ENCODE data around the gene FREM1. TPM values are rescaled to one million over a fixed set of nuclear protein-coding genes. Genes with fewer than 3 reads are reported as not detected.

Gene FREM1
- polyA plus RNA-seq, 1 donor from 2014 or later: 2.3 TPM

DNA sequence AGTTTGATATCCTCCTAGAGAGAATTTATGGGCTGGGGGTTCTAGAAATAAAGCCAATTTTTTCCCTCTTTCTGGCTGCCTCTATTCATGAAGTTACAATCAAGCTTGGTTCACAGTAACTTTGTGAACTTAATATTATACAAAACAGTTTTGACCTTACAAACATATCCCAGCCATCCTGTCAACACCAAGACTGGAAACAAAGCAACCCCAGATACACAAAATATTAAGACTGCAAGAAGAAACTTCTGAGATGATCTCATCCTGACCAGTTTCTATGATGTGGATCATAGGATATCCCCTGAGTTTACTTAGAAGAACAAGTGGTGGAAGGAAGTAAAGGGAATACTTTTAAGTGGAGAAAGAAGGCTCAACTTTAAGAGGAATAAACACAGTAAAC is 159.4 kb downstream of the FREM1 start:
- Histone ChIP-seq H3K9me3 (ENCODE audit: low read length) (no peaks in the 10 kb centered on the region), H3K4me3 (ENCODE audit: low read length) (no peak overlapping the region), H3K27ac (ENCODE audit: low read length) (no peak overlapping the region), H2AFZ (ENCODE audit: low read depth, low read length) (no peak overlapping the region), H3K27me3 (ENCODE audit: insufficient read depth, low read depth, low read length) (no peaks in the 10 kb centered on the region), H3K4me2 (ENCODE audit: low read length) (no peak overlapping the region), H4K20me1 (ENCODE audit: insufficient read depth) (no peaks in the 10 kb centered on the region), H3K9ac (ENCODE audit: low read length) (no peak overlapping the region), H3K36me3 (ENCODE audit: insufficient read depth, low read length) (no peaks in the 10 kb centered on the region), H3K9me2 (ENCODE audit: insufficient read depth, low read length) (no peaks in the 10 kb centered on the region), H3F3A (ENCODE audit: insufficient read depth, low read length, poor library complexity, severe bottlenecking) (no peaks in the 10 kb centered on the region), H3K79me2 (replicated peaks; ENCODE audit: insufficient read depth, low read length) (no peaks in the 10 kb centered on the region)
- TF ChIP-seq SMC3 (conservative IDR thresholded peaks at IDR 0.05; ENCODE audit: poor library complexity) (no peak), EP300 (conservative IDR thresholded peaks at IDR 0.05; ENCODE audit: poor library complexity, severe bottlenecking) (no peak), EZH2 (IDR thresholded peaks at IDR 0.05; ENCODE audit: borderline replicate concordance, insufficient read depth, low read length, poor library complexity, severe bottlenecking) (no peak), REST (IDR thresholded peaks at IDR 0.05; ENCODE audit: borderline replicate concordance) (no peak), RAD21 (conservative IDR thresholded peaks at IDR 0.05) (no peak), MXI1 (conservative IDR thresholded peaks at IDR 0.05; ENCODE audit: poor library complexity, severe bottlenecking) (no peak), POLR2AphosphoS5 (IDR thresholded peaks at IDR 0.05) (no peak), TAF1 (IDR thresholded peaks at IDR 0.05; ENCODE audit: low read depth) (no peak)
- TF ChIP-seq, protein P1, sequence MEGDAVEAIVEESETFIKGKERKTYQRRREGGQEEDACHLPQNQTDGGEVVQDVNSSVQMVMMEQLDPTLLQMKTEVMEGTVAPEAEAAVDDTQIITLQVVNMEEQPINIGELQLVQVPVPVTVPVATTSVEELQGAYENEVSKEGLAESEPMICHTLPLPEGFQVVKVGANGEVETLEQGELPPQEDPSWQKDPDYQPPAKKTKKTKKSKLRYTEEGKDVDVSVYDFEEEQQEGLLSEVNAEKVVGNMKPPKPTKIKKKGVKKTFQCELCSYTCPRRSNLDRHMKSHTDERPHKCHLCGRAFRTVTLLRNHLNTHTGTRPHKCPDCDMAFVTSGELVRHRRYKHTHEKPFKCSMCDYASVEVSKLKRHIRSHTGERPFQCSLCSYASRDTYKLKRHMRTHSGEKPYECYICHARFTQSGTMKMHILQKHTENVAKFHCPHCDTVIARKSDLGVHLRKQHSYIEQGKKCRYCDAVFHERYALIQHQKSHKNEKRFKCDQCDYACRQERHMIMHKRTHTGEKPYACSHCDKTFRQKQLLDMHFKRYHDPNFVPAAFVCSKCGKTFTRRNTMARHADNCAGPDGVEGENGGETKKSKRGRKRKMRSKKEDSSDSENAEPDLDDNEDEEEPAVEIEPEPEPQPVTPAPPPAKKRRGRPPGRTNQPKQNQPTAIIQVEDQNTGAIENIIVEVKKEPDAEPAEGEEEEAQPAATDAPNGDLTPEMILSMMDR (IDR thresholded peaks at IDR 0.05; ENCODE audit: poor library complexity, severe bottlenecking): no peak

GRCh38 chr9:14749741-14750211 is 160.5 kb downstream of the FREM1 start:
- H3K79me2 ChIP-seq (replicated peaks; ENCODE audit: insufficient read depth, low read length): no peaks in the 10 kb centered on the region
- no peaks in the 10 kb centered on the region for H3K27me3 ChIP-seq (ENCODE audit: insufficient read depth, low read depth, low read length)
- H3K36me3 ChIP-seq (ENCODE audit: insufficient read depth, low read length): no peaks in the 10 kb centered on the region
- TF ChIP-seq, protein P1 (IDR thresholded peaks at IDR 0.05; ENCODE audit: poor library complexity, severe bottlenecking): no peak
- TF ChIP-seq POLR2AphosphoS5 (IDR thresholded peaks at IDR 0.05): no peak
- TF ChIP-seq SMC3 (conservative IDR thresholded peaks at IDR 0.05; ENCODE audit: poor library complexity): no peak
- TF ChIP-seq TAF1 (IDR thresholded peaks at IDR 0.05; ENCODE audit: low read depth): no peak
- no peaks in the 10 kb centered on the region for H3K9me3 ChIP-seq (ENCODE audit: low read length)
- no peak overlapping the region for H3K27ac ChIP-seq (ENCODE audit: low read length)
- no peak overlapping the region for H3K4me2 ChIP-seq (ENCODE audit: low read length)
- no peaks in the 10 kb centered on the region for H3F3A ChIP-seq (ENCODE audit: insufficient read depth, low read length, poor library complexity, severe bottlenecking)
- no peaks in the 10 kb centered on the region for H4K20me1 ChIP-seq (ENCODE audit: insufficient read depth)
- H3K9me2 ChIP-seq (ENCODE audit: insufficient read depth, low read length): no peaks in the 10 kb centered on the region
- H3K9ac ChIP-seq (ENCODE audit: low read length): no peak overlapping the region
- no peak overlapping the region for H3K4me3 ChIP-seq (ENCODE audit: low read length)
- no peak overlapping the region for H2AFZ ChIP-seq (ENCODE audit: low read depth, low read length)

All from neural cell (in vitro differentiated cells).